DOHH2 (cell line): ENCODE results near the gene HMX3.

Experiments used
- CTCF ChIP-seq: fragments of 200-600 bp; sonication (generic); IDR thresholded peaks from one replicate; pipeline ENCODE4 v1.5.1; 2014; ENCODE audit warnings: antibody characterized with exemption, mild to moderate bottlenecking, low read depth, low read length; ENCODE audit not compliant: poor library complexity, severe bottlenecking
- EZH2phosphoT487 ChIP-seq: fragments of 200-600 bp; sonication (generic); IDR thresholded peaks from 2 replicates; pipeline ENCODE4 v1.6.1; 2017; ENCODE audit warnings: borderline replicate concordance, mild to moderate bottlenecking, antibody characterized with exemption, low read length, moderate library complexity, mixed read lengths

- TF ChIP-seq CTCF (no peak), EZH2phosphoT487 (no peak)
Measured at GRCh38 chr10:123142701-123143161, 7.0 kb downstream of the HMX3 start.
